HG03039 (cell line): ENCODE data around the gene PRKG1.

Experiments
- ATAC-seq: cut with Tn5 transposase; IDR thresholded peaks from one replicate; pipeline ENCODE4 v1.9.1; 2021; ENCODE audit warnings: mild to moderate bottlenecking, moderate library complexity; ENCODE audit not compliant: unreplicated experiment

PRKG1 gene

DNA sequence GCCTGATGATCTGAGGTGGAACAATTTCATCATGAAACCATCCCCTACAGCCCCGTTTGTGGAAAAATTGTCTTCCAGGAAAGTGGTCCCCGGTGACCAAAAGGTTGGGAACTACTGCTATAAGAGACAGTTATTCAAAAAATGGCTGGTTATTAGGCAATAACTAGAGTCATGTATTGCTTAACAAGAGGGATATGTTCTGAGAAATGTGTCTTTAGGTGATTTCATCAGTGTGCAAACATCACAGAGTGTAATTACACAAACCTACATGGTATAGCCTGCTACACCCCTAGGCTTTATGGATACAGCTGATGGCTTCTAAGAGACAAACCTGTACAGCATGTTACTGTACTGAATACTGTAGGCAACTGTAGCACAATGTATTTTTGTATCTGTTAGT lies 696.4 kb downstream of the PRKG1 start:
- no peak for ATAC-seq

DNA sequence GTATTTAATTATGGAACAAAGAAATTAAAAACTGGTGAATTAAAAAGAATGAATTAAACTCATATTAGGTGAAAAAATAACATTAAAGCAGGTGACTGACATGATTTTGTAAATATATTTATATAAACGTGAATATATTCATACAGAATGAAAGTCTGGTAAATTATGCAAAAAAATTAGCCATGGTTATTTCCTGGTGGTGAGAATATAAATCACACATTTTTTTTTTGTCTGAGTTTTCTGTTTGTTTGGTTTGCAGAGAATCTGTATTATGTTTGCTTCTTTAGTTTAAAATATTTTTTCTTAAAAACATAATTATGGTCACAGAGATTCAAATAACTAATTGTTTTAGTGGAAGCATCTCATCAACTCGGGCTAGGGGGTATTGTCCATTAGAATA lies 698.1 kb downstream of the PRKG1 start:
- no peak for ATAC-seq

DNA sequence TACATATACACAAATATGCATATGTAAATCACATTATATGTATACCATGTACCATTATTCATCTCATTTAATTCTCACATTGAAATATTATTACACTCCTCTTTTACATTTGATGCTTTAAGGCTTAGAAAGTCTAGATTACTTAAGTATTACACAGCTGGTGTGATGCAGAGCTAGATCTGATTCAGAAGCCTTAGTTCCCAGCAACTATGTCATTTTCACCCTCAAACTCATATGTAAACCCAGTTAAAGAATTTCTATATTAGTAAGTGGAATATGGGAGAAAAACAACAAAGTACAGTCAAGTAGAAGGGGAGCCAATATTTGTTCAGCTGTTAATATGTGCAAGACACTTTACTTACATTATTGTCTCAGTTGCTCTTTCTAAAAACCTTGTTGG lies 699.4 kb downstream of the PRKG1 start:
- no peak for ATAC-seq

DNA sequence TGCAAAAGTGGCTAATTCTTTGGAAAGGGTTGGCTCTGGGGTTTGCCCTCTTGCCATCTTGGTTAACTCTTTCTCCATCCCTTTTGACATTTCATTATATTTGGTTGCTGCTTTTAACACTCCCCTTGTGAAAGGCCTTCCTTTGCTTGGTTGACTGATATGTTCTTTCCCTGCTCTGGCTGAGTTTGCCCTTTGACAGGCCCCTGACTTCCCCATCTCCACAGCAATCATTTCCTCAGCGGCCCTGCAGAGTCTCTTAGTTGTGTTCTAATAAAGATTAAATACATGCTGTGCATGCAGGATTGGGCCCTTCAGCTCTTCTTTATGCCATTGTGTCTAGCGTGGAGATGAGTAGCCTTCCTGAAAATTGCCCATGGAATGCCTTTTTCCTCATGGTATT lies 709.7 kb downstream of the PRKG1 start:
- no peak for ATAC-seq

DNA sequence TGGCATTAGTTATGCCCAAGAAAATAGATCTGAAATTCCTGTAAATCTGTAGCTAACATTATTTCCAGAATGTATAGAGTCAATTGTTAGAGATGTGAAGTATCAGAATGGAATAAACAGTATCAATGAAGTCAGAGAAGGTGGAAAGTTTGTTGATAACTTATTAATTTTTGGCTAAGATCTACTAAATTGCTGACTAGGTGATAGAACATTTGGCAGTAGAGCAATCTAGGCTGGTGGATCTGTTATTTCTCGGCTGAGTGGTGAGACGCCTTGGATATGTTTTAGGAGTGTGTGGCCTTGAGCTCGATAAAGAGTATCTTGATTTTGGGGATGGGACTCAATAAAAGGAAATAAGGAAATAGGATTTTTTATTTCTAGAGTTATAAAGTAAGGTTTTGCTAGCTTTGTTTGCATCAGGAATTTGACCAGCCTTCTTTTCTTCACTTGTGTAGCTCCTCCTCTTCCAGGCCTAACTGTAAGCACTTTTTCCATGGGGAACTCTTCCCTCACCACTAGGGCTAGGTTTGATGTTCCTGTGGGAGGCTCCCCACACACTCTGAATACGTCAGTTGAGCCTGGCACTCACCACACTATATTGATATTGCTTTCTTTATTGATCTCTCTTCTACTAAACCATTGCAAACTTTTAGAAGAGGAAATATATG lies 711.9 kb downstream of the PRKG1 start:
- no peak for ATAC-seq

DNA sequence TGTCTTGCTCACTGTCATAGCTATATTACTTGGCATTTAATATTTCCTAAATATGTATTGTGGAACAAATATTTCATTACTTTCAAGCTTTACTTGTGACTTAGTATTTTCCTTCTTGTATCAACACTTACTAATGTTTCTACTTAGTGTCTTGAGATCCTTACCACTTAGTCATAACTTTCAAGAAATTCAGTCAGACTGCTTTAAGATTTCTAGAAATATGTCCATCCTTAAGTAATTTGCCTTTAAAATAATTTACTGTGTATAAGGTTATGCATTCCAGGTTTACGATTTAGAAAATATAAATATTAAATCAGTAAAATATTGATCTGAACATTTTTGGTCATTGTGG lies 712.4 kb downstream of the PRKG1 start:
- no peak for ATAC-seq

DNA sequence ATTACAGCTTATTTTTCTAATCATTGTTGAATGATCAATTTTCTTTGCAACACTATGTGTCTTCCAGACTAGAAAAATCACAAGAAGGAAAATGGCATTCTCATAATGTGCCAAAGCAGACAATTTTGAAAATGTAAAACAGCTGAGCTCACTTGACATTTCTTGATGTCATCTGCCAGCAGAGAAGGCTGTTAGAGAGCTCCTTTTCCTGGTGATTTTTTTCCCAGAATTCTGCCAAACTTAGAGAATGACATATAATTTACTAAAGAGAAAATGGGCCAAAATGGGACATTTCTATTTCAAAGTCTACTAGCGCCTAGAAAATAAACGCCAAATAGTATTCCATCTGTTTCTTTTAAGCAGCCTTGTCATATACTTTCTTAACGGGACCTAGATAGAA lies 714.0 kb downstream of the PRKG1 start:
- no peak for ATAC-seq

DNA sequence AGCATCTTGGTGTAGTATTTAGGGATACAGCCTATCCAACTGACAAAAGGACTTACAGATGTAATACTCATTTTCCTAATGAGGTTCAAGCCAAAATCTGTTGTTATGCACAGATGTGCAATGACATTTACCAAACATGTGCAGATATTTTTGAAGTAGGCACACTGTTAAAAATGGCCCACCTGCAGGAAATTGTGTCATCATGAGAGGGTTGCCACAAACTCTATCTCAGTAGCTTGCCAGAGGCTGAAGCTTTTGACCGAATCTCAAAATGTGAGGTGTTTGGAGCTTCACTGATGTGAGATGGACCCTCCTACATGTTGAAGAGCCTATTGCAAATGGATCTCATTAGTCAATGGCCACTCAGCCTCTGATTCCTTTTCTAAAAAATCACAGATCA lies 714.8 kb downstream of the PRKG1 start:
- no peak for ATAC-seq

DNA sequence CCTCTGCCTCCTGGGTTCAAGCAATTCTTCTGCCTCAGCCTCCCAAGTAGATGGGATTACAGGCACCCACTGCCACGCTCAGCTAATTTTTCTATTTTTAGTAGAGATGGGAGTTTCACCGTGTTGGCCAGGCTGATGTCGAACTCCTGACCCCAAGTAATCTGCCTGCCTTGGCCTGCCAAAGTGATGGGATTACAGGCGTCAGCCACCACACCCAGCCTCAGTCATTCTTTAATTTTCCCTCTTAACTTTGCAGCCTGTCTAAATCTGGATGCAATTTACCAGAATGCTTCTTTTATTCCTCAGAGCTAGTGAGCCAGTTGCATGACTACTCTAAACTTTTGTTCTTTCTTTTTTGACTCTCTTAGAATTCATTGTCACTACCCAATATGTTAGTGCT lies 715.6 kb downstream of the PRKG1 start:
- ATAC-seq = no peak

DNA sequence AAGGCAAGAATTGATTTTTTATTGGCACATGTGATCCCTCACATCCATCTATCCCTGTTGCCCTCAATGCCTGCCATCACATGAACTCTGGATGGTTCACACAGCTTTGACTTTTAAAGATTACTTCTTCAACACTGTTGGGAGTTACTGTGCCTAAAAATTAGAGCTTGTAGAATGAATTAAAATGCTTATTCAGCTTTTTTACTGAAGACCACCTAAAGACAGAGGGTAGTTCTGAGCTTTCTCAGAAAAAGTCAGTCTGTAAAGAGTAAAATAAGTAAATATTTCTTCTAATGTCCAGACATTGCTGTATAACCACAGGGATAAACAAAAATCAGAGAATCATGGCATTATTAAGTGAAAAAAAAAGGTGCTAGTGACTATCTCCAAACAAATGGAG lies 718.4 kb downstream of the PRKG1 start:
- no peak for ATAC-seq

DNA sequence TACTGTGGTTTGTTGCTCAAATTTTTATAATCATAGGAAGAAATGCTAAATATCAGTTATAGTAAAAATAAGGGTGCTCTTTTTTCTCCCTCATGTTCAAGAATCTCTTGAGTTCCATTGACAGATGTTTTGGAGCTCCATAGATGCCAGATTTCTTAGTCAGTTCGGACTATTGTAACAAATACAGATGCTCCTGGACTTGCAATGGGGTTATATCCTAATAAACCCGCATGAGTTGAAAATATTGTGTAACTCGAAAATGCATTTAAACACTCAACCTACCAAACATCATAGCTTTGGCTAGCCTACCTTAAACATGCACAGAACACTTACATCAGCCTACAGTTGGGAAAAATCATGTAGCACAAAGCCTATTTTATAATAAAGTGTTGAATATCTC lies 725.8 kb downstream of the PRKG1 start:
- ATAC-seq = no peak

DNA sequence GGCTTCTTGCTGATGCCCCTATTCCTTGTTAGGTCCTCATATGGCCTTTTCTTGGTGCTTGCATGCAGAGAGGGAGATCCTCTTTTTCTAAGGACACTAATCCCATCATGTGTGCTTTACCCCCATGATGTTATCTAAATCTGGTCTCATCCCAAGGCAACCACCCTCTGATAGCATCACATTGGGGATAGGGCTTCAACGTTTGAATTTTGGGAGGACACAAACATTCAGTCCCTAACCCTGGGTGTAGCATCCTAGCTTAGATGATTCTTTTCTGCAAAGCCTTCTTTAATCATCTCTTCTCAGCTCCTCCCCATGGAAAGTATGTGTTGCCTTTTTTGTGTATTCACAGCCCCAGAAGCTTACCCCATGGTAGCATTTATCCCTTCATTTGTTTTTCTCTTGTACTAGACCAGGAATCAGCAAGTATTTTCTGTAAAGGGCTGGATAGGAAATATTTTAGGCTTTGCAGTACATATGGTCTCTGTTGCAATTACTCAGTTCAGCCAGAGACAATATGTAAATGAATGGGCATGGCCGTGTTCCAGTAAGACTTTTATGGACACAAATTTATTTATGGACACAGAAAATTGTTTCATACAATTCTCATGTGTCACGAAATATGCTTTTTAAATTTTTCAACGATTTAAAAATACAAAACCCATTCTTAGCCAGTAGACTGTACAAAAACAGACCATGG lies 726.6 kb downstream of the PRKG1 start:
- no peak for ATAC-seq

DNA sequence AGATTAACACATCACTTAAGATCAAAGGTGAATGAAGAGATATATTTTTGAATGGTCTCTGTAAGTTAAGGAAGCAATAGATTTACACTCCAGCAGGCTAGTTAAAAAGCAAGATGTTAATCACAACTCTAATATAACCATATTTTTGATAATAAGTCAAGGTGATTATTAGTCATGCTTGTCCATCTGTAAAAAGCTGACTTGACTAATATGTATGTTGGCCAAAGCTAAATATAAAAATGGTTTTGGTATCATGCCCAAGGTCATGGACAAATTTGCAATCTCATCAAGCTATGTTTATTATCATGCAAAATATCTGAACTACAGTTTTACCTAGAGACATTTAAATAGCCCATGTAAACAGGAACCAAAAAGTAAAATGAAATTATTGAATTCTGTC lies 727.7 kb downstream of the PRKG1 start:
- no peak for ATAC-seq

DNA sequence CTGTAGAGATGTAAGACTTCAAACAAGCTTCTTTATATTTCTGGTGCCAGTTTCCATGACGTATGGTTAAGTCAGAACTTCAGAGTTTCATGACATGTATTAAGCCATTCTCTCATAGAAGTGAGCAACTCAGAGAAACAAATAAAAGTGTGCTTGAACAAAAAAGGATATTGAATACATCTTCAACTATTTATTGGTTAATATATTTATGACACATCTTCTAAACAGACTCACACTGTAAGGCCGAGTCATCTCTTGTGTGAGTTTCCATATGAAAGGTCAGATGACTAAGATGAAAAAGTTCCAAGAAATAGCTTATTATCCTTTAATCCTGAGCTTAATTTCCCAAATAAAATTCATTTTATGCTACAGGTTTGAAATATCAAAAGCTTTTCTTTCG lies 730.6 kb downstream of the PRKG1 start:
- ATAC-seq = no peak

DNA sequence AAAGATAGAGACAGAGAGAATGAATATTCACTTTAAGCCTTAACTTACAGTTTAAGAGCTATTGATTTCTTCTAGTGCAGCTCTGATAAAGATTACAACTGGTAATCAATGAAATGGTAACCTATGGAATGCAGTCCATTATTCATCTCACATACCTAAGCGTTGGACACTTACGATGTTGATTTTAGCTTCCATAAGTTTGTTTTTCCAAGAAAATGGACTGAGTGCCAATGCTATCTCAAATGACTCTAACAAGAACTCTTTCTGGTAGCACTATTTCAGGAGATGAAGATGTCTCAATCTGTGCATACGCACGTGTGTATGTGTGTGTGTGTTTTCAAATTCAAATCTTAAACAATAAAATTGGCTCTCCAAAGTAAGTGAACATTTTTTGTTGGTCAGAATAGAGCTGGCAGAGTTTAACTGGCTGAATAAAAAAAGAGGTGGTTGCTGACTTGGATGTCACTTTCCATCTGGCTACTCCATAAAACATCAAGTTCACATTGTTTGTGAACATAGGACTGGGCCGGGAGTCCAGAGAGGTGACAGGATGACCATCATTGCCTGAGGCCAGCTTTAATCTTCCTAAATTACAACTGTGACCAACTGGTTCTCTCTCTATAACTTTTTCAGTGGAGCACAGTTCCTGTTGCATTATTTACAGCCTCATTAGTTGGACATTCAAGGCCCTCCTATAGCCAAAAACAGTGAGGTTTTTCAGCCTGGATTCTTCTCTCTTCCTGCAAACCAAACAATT lies 732.0 kb downstream of the PRKG1 start:
- ATAC-seq = no peak

DNA sequence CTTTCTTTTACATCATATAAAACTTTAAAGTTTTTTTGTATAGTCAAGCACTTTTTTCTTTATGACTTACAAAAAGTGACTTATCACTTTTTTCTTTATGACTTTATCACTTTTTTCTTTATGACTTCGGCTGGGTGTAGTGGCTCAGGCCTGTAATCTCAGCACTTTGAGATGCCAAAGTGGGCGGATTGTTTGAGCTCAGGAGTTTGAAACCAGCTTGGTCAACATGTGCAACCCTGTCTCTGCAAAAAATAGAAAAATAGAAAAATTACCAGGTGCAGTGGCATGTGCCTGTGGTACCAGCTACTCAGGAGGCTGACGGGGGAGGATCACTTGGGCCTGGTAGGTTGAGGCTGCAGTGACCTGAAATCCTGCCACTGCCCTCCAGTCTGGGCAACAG lies 733.9 kb downstream of the PRKG1 start:
- ATAC-seq = no peak

DNA sequence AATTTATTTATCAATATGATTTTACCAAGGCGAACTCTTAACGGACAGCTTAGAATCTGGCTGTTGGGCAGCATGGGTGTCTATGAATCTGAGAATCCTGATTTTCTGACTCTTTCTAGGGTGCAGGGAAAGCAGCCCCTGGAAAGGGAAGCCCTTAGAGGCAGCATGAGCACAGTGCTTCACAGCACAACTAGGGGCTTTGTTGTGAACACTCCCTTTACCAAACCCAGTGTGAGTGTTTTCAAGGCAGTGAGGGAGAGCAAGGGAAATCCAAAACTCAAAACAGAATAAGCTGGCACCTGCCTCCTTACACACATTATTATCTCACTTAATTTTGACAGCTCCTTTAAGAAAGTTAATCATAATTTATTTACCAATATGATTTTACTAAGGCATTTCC lies 741.4 kb downstream of the PRKG1 start:
- no peak for ATAC-seq

DNA sequence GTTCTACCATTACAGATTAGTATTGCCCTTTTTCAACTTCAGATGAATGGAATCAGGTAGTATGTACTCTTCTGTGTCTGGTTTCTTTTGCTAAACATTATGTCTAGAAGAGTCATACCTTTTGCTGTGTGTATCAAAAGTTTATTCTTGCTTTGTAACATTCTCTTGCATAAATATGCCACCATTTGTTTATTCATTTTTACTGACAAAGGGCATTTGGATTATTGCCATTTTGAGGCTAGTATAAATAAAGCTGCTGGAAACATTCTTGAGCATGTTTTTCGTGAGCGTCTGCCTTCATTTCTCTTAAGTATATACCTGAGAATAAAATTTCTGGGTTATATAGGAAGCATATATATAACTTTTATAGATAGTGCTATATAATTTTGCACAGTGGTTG lies 746.8 kb downstream of the PRKG1 start:
- ATAC-seq = no peak

DNA sequence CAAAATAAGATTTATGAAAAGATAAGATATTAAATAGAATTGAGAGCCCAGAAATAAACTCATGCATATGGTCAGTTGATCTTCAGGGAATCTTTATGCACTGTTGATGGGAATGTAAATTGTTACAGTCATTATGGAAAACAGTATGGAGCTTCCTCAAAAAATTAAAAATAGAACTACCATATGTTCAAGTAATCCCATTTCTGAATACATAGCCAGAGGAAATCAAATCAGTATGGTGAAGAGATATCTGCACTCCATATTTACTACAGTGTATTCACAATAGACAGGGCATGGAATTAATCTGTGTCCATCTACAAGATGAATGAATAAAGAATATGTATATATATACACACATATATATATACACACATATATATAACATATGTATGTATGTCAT lies 747.5 kb downstream of the PRKG1 start:
- no peak for ATAC-seq

DNA sequence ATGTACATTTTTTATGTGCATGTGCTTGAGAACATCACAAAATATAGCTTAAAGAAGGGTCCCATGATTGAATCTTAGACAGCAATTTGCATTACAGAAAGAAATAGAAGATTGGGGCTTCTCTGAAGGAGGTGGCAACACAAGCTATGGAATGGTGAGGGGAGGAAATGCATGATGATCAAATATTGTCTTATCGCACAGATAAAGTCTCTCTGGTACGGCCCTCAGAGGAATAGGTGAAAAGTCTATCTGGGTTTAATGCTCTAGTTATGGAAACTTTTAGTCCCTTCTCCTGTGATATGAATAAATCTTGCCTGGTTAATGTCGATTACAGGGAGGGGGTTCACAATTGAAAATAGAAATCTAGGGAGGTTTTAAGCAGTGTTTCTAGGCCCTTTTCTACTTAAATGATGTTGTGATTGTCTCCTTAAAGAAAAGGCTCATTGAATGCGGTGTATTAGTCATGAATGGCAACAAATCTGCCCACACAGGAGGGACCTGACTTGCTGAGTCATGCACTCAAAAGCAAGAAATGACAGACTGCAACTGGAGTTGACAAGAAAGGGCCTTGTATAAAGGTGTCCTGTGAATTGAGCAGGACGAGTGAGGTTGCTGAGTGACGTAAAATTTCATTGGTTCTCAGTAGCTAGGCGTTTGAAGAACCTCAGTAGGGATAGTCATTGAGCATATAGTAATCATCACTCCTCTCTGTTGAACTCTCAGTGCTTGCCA lies 758.5 kb downstream of the PRKG1 start:
- peak; percentile 79 for ATAC-seq

DNA sequence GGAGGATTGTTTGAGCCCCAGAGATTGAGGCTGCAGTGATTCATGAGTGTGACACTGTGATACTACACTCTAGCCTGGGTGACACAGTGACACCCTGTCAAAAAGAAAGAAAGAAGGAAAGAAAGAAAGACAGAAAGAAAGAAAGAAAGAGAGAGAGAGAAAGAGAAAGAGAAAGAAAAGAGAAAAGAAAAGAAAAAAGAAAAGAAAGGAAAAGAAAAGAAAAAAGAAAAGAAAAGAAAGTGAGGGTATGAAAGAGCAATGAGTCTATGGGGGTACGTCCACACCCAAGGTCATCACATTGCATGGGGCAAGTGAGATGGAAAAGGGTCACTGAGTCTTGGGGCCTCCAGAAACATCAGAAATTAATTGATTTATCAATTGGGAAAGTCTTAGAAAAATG lies 760.3 kb downstream of the PRKG1 start:
- no peak for ATAC-seq

DNA sequence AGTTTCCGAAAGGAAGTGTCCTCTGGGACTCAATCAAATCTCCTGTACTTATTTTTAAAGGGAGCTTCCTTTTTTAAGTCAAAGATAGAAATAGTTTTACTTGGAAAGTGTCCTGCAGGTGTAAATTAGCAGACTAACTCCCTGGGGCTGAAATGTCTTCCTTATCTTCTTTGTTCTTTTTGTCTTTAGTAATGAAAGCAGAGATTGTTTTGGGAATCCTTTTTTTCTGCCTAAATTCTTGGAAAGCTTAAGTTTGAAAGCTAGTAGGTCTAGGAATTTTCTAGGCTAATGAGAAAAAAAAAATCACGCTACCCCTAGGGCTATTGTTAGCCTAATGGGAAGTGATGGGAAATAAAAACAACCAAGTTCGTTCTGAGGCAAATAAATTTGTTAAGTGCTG lies 764.2 kb downstream of the PRKG1 start:
- no peak for ATAC-seq
